H1 (cell line): ENCODE measurements around the gene WNT1. TPM values are rescaled to one million over a fixed set of nuclear protein-coding genes. Genes with fewer than 3 reads are reported as not detected.

Experiments used
- CTCF ChIA-PET: fragments of 300-600 bp; sonication (Branson Sonifier 250); formaldehyde crosslinking; loops from one replicate; lab custom pipeline; 2021; ENCODE audit not compliant: partially characterized antibody; lab: Charles Lee
- POLR2A ChIA-PET: fragments of 300-600 bp; sonication (Branson Sonifier 250); formaldehyde crosslinking; loops from one replicate; lab custom pipeline; 2021; ENCODE audit warnings: inconsistent platforms; ENCODE audit not compliant: partially characterized antibody; lab: Charles Lee
- DNase-seq, 2 experiments: peaks; one replicate each; pipeline versions ENCODE4 v3.0.0 to v3.0.0-alpha.2; 2010 to 2022; ENCODE audit warnings: low spot score in 2 of 2, low read depth in 1 of 2, mixed read lengths in 1 of 2
- FAIRE-seq: peaks from 2 replicates; lab custom pipeline; 2011; peaks lifted over from hg19 to GRCh38; lab: Jason Lieb, UNC
- H2AFZ ChIP-seq: 2 replicates; pipeline ENCODE4 v1.8.1; 2012; ENCODE audit warnings: low read length, inconsistent platforms
- H2AK5ac ChIP-seq: 2 replicates; pipeline ENCODE4 v1.6.1; 2013; ENCODE audit warnings: low read depth, low read length
- H2BK120ac ChIP-seq: replicated peaks from 2 replicates; pipeline ENCODE3; 2013; ENCODE audit warnings: low read depth, low read length, inconsistent platforms
- H2BK12ac ChIP-seq: 2 replicates; pipeline ENCODE4 v1.6.1; 2013; ENCODE audit warnings: low read depth, low read length
- H2BK15ac ChIP-seq: 2 replicates; pipeline ENCODE4 v1.6.1; 2013; ENCODE audit warnings: low read length
- H2BK20ac ChIP-seq: 2 replicates; pipeline ENCODE4 v1.6.1; 2013; ENCODE audit warnings: low read length
- H2BK5ac ChIP-seq: 2 replicates; pipeline ENCODE4 v1.6.1; 2013; ENCODE audit warnings: low read depth, low read length
- H3K14ac ChIP-seq: 2 replicates; pipeline ENCODE4 v1.6.1; 2013; ENCODE audit warnings: inconsistent platforms; ENCODE audit not compliant: insufficient read length
- H3K18ac ChIP-seq: 2 replicates; pipeline ENCODE4 v1.6.1; 2013; ENCODE audit warnings: low read length; ENCODE audit errors: extremely low read depth
- H3K23ac ChIP-seq: 2 replicates; pipeline ENCODE4 v1.6.1; 2013; ENCODE audit warnings: inconsistent platforms; ENCODE audit not compliant: insufficient read length
- H3K23me2 ChIP-seq: 2 replicates; pipeline ENCODE4 v1.6.1; 2013; ENCODE audit warnings: low read depth, low read length
- H3K27ac ChIP-seq: 2 replicates; pipeline ENCODE4 v1.6.1; 2011; ENCODE audit warnings: low read depth, low read length, inconsistent platforms
- H3K27me3 ChIP-seq, 4 experiments: replicated peaks in 1 of 4; 1 replicate in 1 of 4; 2 replicates in 3 of 4; pipeline versions ENCODE4 v1.6.1 to v1.8.1; 2011 to 2013; ENCODE audit warnings: low read length in 3 of 4, mild to moderate bottlenecking in 3 of 4, inconsistent platforms in 2 of 4, mixed read lengths in 2 of 4, moderate library complexity in 1 of 4; ENCODE audit not compliant: control insufficient read depth in 3 of 4, insufficient read depth in 3 of 4; ENCODE audit errors: extremely low read depth in 1 of 4
- H3K36me3 ChIP-seq, 4 experiments: 2 replicates each; pipeline versions ENCODE4 v1.6.1 to v1.8.1; 2011 to 2013; ENCODE audit warnings: mild to moderate bottlenecking in 4 of 4, low read length in 3 of 4, moderate library complexity in 2 of 4, control low read depth in 1 of 4, inconsistent platforms in 1 of 4; ENCODE audit not compliant: insufficient read depth in 4 of 4, control insufficient read depth in 2 of 4
- H3K4ac ChIP-seq: replicated peaks from 2 replicates; pipeline ENCODE3; 2013; ENCODE audit warnings: low read length, low read depth, mixed read lengths, inconsistent platforms; ENCODE audit not compliant: insufficient read length
- H3K4me1 ChIP-seq, 4 experiments: replicated peaks in 1 of 4; 1 replicate in 1 of 4; 2 replicates in 3 of 4; pipeline versions ENCODE4 v1.6.1 to v1.8.1; 2011 to 2013; ENCODE audit warnings: low read length in 3 of 4, inconsistent platforms in 2 of 4, mixed read lengths in 1 of 4; ENCODE audit not compliant: insufficient read depth in 4 of 4, control insufficient read depth in 3 of 4
- H3K4me2 ChIP-seq, 2 experiments: 2 replicates each; pipeline versions ENCODE4 v1.6.1 to v1.8.1; 2011 to 2013; ENCODE audit warnings: low read depth in 2 of 2, low read length in 2 of 2, control low read depth in 1 of 2, inconsistent platforms in 1 of 2, mild to moderate bottlenecking in 1 of 2; ENCODE audit not compliant: insufficient read depth in 1 of 2
- H3K4me3 ChIP-seq, 4 experiments: fragments of 200-600, 300-600 bp in 1 of 4; sonication (generic), shearing (Covaris generic), sonication (Bioruptor Twin) in 1 of 4; 2 replicates each; pipeline versions ENCODE4 v1.5.1 to v1.8.1; 2011 to 2016; ENCODE audit warnings: low read length in 4 of 4, low read depth in 3 of 4, control low read depth in 2 of 4, inconsistent platforms in 2 of 4, mild to moderate bottlenecking in 2 of 4, mixed read lengths in 1 of 4, moderate library complexity in 1 of 4; ENCODE audit not compliant: insufficient read depth in 2 of 4; ENCODE audit errors: extremely low read depth in 1 of 4
- H3K56ac ChIP-seq: replicated peaks from 2 replicates; pipeline ENCODE3; 2013; ENCODE audit warnings: low read depth, mild to moderate bottlenecking, mixed read lengths, low read length, inconsistent platforms; ENCODE audit not compliant: insufficient read length
- H3K79me1 ChIP-seq: 2 replicates; pipeline ENCODE4 v1.6.1; 2013; ENCODE audit warnings: low read depth, low read length, control low read depth
- H3K79me2 ChIP-seq, 2 experiments: 2 replicates each; pipeline versions ENCODE4 v1.6.1 to v1.8.1; 2012 to 2013; ENCODE audit warnings: low read length in 2 of 2, mild to moderate bottlenecking in 2 of 2, inconsistent platforms in 1 of 2; ENCODE audit not compliant: insufficient read depth in 2 of 2, control insufficient read depth in 1 of 2
- H3K9ac ChIP-seq, 4 experiments: replicated peaks in 1 of 4; 1 replicate in 1 of 4; 2 replicates in 3 of 4; pipeline versions ENCODE4 v1.6.1 to v1.8.1; 2011 to 2013; ENCODE audit warnings: low read depth in 3 of 4, low read length in 3 of 4, control low read depth in 2 of 4, mild to moderate bottlenecking in 2 of 4, moderate library complexity in 2 of 4, inconsistent platforms in 1 of 4; ENCODE audit errors: extremely low read depth in 1 of 4
- H3K9me3 ChIP-seq, 2 experiments: 2 replicates each; pipeline versions ENCODE4 v1.6.1 to v1.8.1; 2012 to 2013; ENCODE audit warnings: mild to moderate bottlenecking in 2 of 2, moderate library complexity in 2 of 2, control low read depth in 1 of 2, inconsistent platforms in 1 of 2, low read depth in 1 of 2, low read length in 1 of 2, mixed read lengths in 1 of 2; ENCODE audit not compliant: insufficient read depth in 2 of 2
- H4K20me1 ChIP-seq, 2 experiments: replicated peaks in 1 of 2; 2 replicates each; pipeline versions ENCODE3 to v1.8.1; 2011 to 2013; ENCODE audit warnings: inconsistent platforms in 2 of 2, low read length in 2 of 2, mild to moderate bottlenecking in 1 of 2; ENCODE audit not compliant: insufficient read depth in 2 of 2, control insufficient read depth in 1 of 2
- H4K5ac ChIP-seq: 2 replicates; pipeline ENCODE4 v1.6.1; 2013; ENCODE audit warnings: low read length, low read depth, mixed read lengths, inconsistent platforms; ENCODE audit not compliant: insufficient read length
- H4K8ac ChIP-seq: 2 replicates; pipeline ENCODE4 v1.8.0; 2013; ENCODE audit warnings: mild to moderate bottlenecking, moderate library complexity, low read length, inconsistent platforms; ENCODE audit not compliant: insufficient read depth; ENCODE audit errors: extremely low read depth
- H4K91ac ChIP-seq: replicated peaks from 2 replicates; pipeline ENCODE3; 2013; ENCODE audit warnings: low read length, mixed read lengths, inconsistent platforms; ENCODE audit not compliant: insufficient read length
- CTCF ChIP-seq, 3 experiments: IDR thresholded peaks; 1 replicate in 2 of 3; 2 replicates in 1 of 3; pipeline versions ENCODE4 v1.5.1 to v1.6.1; 2011; ENCODE audit warnings: low read length in 3 of 3, mild to moderate bottlenecking in 3 of 3, inconsistent platforms in 2 of 3, low read depth in 1 of 3, moderate library complexity in 1 of 3; ENCODE audit not compliant: insufficient read depth in 1 of 3; ENCODE audit errors: control extremely low read depth in 1 of 3
- EZH2 ChIP-seq: fragments of 200-600 bp; sonication (generic); IDR thresholded peaks from 2 replicates; pipeline ENCODE4 v1.7.1; 2012; ENCODE audit warnings: low read depth, mild to moderate bottlenecking, moderate library complexity, low read length, inconsistent platforms; ENCODE audit not compliant: severe bottlenecking
- RAD21 ChIP-seq, 2 experiments: IDR thresholded peaks in 1 of 2; conservative IDR thresholded peaks in 1 of 2; 2 replicates each; pipeline ENCODE4 v1.6.1; 2011; ENCODE audit warnings: low read depth in 2 of 2, low read length in 2 of 2, improper control_type of control experiment in 1 of 2, inconsistent platforms in 1 of 2, mild to moderate bottlenecking in 1 of 2, moderate library complexity in 1 of 2
- TCF12 ChIP-seq: IDR thresholded peaks from 2 replicates; pipeline ENCODE4 v1.6.1; 2011; ENCODE audit warnings: low read depth, mild to moderate bottlenecking, low read length
- WGBS, 2 experiments: shearing (Covaris generic) in 1 of 2; methylation state at CpG; one replicate each; pipeline versions ENCODE4 v1.1.6 to v1.1.7; 2013 to 2015; ENCODE audit warnings: low lambda C conversion rate in 2 of 2, mixed read lengths in 2 of 2, inconsistent platforms in 1 of 2, low coverage in 1 of 2, missing lambda C conversion rate in 1 of 2; ENCODE audit not compliant: insufficient replicate concordance in 2 of 2, insufficient coverage in 1 of 2, insufficient read length in 1 of 2; ENCODE audit errors: extremely low coverage in 1 of 2, missing lambda C conversion rate in 1 of 2; 5-methylcytosine and 5-hydroxymethylcytosine counted together
- polyA plus RNA-seq, 7 experiments: library from polyadenylated mRNA; depleted of rRNA in 3 of 7; stranded (reverse) in 5 of 7; unstranded in 2 of 7; fragments of >200 nt in 5 of 7; fragments of 200-250 nt in 2 of 7; gene quantifications; 1 replicate in 5 of 7; 2 replicates in 1 of 7; 4 replicates in 1 of 7; pipeline versions ENCODE4 v1.2.1 to v1.2.3, GENCODE V29; 2011 to 2013; ENCODE audit warnings: missing spikeins in 2 of 7, mixed read lengths in 2 of 7
- total RNA-seq: library from RNA; stranded (reverse); fragmentation: NEBNext Ultra II Directional; extraction: Animal tissue kit (Norgen Biotek cat#: 25700); gene quantifications from 2 replicates; pipeline ENCODE4 v1.2.1, GENCODE V29; 2021

WNT1 gene
- total and polyA plus RNA-seq, 2 of the 8 experiments (the other 6 are each of a cell fraction or from before 2014, with no cell fraction given) = not detected

- H2BK15ac ChIP-seq = no peak overlapping the region
- CTCF ChIA-PET = interaction anchor here (0.6 to 20.2 kb wide), 24 partner anchors 12 to 113 kb away, joined by 3 to 280 read pairs (median 6); partner anchors contain the start of genes ARF3, DDN, DDX23 and FKBP11
- H3K4me3 ChIP-seq = no peak overlapping the region
- peaks cover 14 to 31% of the 10 kb centered on the region in 2 experiments for H4K20me1 ChIP-seq
- H3K4me1 ChIP-seq = no peaks in the 10 kb centered on the region
- peaks cover 33 to 77% (median 55%) of the 10 kb centered on the region in 4 experiments for H3K36me3 ChIP-seq
- DNase-seq = peak in 1 of 2 experiments; percentile 49
- H3K14ac ChIP-seq = no peak overlapping the region
- H3K27me3 ChIP-seq = no peaks in the 10 kb centered on the region
- no peak overlapping the region for H4K91ac ChIP-seq
- H4K5ac ChIP-seq = no peak overlapping the region
- no peak overlapping the region for H2BK5ac ChIP-seq
- H3K79me2 ChIP-seq = peaks cover 0 to 12% of the 10 kb centered on the region in 2 experiments; a peak in 2 of 4 replicates
- no peak overlapping the region for H3K4me2 ChIP-seq
- no peak for TF ChIP-seq EZH2
- peak; percentile 59 to 63 (median 60) for TF ChIP-seq CTCF (IDR thresholded peaks at IDR 0.05; ENCODE audit: control extremely low read depth in 1 of 3, insufficient read depth in 1 of 3, low read depth in 1 of 3, low read length in 3 of 3)
- peak; percentile 22 to 35; a peak in 3 of 4 replicates for TF ChIP-seq RAD21 (IDR thresholded peaks at IDR 0.05 in 1 of 2, conservative IDR thresholded peaks at IDR 0.05 in 1 of 2; ENCODE audit: low read depth in 2 of 2, low read length in 2 of 2)
- TF ChIP-seq TCF12 = no peak
- H2AFZ ChIP-seq = no peak overlapping the region
- H3K23me2 ChIP-seq = no peaks in the 10 kb centered on the region
- POLR2A ChIA-PET = interaction anchor here (0.8 to 8.6 kb wide), 14 partner anchors 8 to 130 kb away, joined by 3 to 49 read pairs (median 4); partner anchors contain the start of genes ARF3, DDX23, FKBP11 and RND1
- 69% methylated on average over 6 of the region's 6 CpGs; no CpG with 5 or more reads in 1 of the 2 experiments for WGBS, 2 experiments
- H2BK12ac ChIP-seq = no peak overlapping the region
- no peak overlapping the region for H3K23ac ChIP-seq
- H3K9ac ChIP-seq = no peak overlapping the region
- H4K8ac ChIP-seq = no peak overlapping the region
- no peak overlapping the region for H3K56ac ChIP-seq
- no peak overlapping the region for H3K4ac ChIP-seq
- no peaks in the 10 kb centered on the region for H3K9me3 ChIP-seq
- H3K18ac ChIP-seq = no peak overlapping the region
- no peak overlapping the region for H2AK5ac ChIP-seq
- no peak overlapping the region for H2BK120ac ChIP-seq
- no peaks in the 10 kb centered on the region for H3K79me1 ChIP-seq
- H2BK20ac ChIP-seq = no peak overlapping the region
- no peak overlapping the region for H3K27ac ChIP-seq
- no peak for FAIRE-seq
Observed at GRCh38 chr12:48937170-48937569, 41.0 kb upstream of the WNT1 start.
